Endothelial cell of umbilical vein (primary cell): ENCODE data around the gene TRMT10C. TPM values are rescaled to one million over a fixed set of nuclear protein-coding genes. Genes with fewer than 3 reads are reported as not detected.

Source experiments
- BruUV-seq: library from RNA; stranded (reverse); fragments of 400-500 nt; replicated peaks from 2 replicates; lab custom pipeline; 2021; lab: Mats Ljungman, UMichigan
- CTCF ChIA-PET: fragments of 300-600, 350-600 bp; sonication (Branson Sonifier 250); formaldehyde crosslinking; loops from one replicate; lab custom pipeline; 2021; ENCODE audit warnings: antibody characterized with exemption, inconsistent platforms; lab: Charles Lee
- POLR2A ChIA-PET: fragments of 300-600, 350-600 bp; sonication (Branson Sonifier 250); formaldehyde crosslinking; loops from one replicate; lab custom pipeline; 2021; ENCODE audit warnings: antibody characterized with exemption, inconsistent platforms; lab: Charles Lee
- DNase-seq: peaks from one replicate; pipeline ENCODE4 v3.0.0-alpha.2; 2011; ENCODE audit warnings: low read depth, low spot score
- FAIRE-seq: peaks from 2 replicates; lab custom pipeline; 2011; peaks lifted over from hg19 to GRCh38; lab: Jason Lieb, UNC
- H2AFZ ChIP-seq: 2 replicates; pipeline ENCODE4 v1.6.0; 2012; ENCODE audit warnings: low read depth, low read length, control low read depth, inconsistent platforms
- H3K27ac ChIP-seq: 2 replicates; pipeline ENCODE4 v1.5.1; 2011; ENCODE audit warnings: low read depth, mild to moderate bottlenecking, control low read depth, low read length, moderate library complexity; ENCODE audit not compliant: insufficient read depth
- H3K27me3 ChIP-seq, 2 experiments: 2 replicates each; pipeline versions ENCODE4 v1.6.0 to v1.6.1; 2011; ENCODE audit warnings: low read length in 2 of 2, mixed read lengths in 1 of 2; ENCODE audit not compliant: control insufficient read depth in 2 of 2, insufficient read depth in 2 of 2
- H3K36me3 ChIP-seq, 2 experiments: 2 replicates in 1 of 2; 3 replicates in 1 of 2; pipeline ENCODE4 v1.5.1; 2011; ENCODE audit warnings: low read length in 2 of 2, mild to moderate bottlenecking in 1 of 2, moderate library complexity in 1 of 2; ENCODE audit not compliant: control insufficient read depth in 2 of 2, insufficient read depth in 2 of 2; ENCODE audit errors: extremely low read depth in 1 of 2
- H3K4me1 ChIP-seq: 3 replicates; pipeline ENCODE4 v1.5.1; 2011; ENCODE audit warnings: mild to moderate bottlenecking, low read length; ENCODE audit not compliant: control insufficient read depth, insufficient read depth; ENCODE audit errors: extremely low read depth
- H3K4me2 ChIP-seq: 2 replicates; pipeline ENCODE4 v1.6.1; 2011; ENCODE audit warnings: low read length, control low read depth, mixed read lengths; ENCODE audit not compliant: insufficient read depth
- H3K4me3 ChIP-seq, 3 experiments: fragments of 200-600 bp in 1 of 3; sonication (generic), shearing (Covaris generic) in 1 of 3; replicated peaks in 1 of 3; 2 replicates each; pipeline ENCODE4 v1.5.1; 2011 to 2016; ENCODE audit warnings: control low read depth in 3 of 3, low read length in 3 of 3, mild to moderate bottlenecking in 2 of 3, inconsistent platforms in 1 of 3, low read depth in 1 of 3, moderate library complexity in 1 of 3; ENCODE audit not compliant: insufficient read depth in 1 of 3
- H3K79me2 ChIP-seq: 2 replicates; pipeline ENCODE4 v1.6.0; 2012; ENCODE audit warnings: low read length, inconsistent platforms; ENCODE audit not compliant: control insufficient read depth, insufficient read depth
- H3K9ac ChIP-seq: replicated peaks from 2 replicates; pipeline ENCODE3; 2011; ENCODE audit warnings: low read length, control low read depth; ENCODE audit not compliant: insufficient read depth; ENCODE audit errors: extremely low read depth
- H3K9me1 ChIP-seq: replicated peaks from 3 replicates; pipeline ENCODE4 v1.6.0; 2011; ENCODE audit warnings: mild to moderate bottlenecking, low read length; ENCODE audit not compliant: control insufficient read depth, insufficient read depth; ENCODE audit errors: extremely low read depth
- H3K9me3 ChIP-seq: replicated peaks from 2 replicates; pipeline ENCODE4 v1.5.1; 2012; ENCODE audit warnings: low read length, inconsistent platforms; ENCODE audit not compliant: control insufficient read depth, insufficient read depth
- H4K20me1 ChIP-seq: replicated peaks from 2 replicates; pipeline ENCODE3; 2011; ENCODE audit warnings: mild to moderate bottlenecking, low read length; ENCODE audit not compliant: control insufficient read depth, insufficient read depth; ENCODE audit errors: extremely low read depth
- CTCF ChIP-seq, 2 donors: IDR thresholded peaks; 1 replicate in 1 of 2; 2 replicates in 1 of 2; pipeline ENCODE4 v1.5.1; 2011; ENCODE audit warnings: low read length in 2 of 2, mild to moderate bottlenecking in 2 of 2, moderate library complexity in 2 of 2, control low read depth in 1 of 2, inconsistent platforms in 1 of 2, low read depth in 1 of 2; ENCODE audit not compliant: insufficient read depth in 1 of 2; ENCODE audit errors: extremely low read depth in 1 of 2
- EZH2 ChIP-seq: IDR thresholded peaks from 2 replicates; pipeline ENCODE4 v1.6.1; 2012; ENCODE audit warnings: borderline replicate concordance, low read depth, mild to moderate bottlenecking, moderate library complexity, low read length, inconsistent platforms; ENCODE audit not compliant: severe bottlenecking
- FOS ChIP-seq: IDR thresholded peaks from 2 replicates; pipeline ENCODE4 v1.6.1; 2011; ENCODE audit warnings: mild to moderate bottlenecking, low read length, moderate library complexity, borderline replicate concordance; ENCODE audit not compliant: insufficient read depth
- GATA2 ChIP-seq: IDR thresholded peaks from 2 replicates; pipeline ENCODE4 v1.7.0; 2011; ENCODE audit warnings: low read depth, mild to moderate bottlenecking, moderate library complexity, mixed read lengths, low read length; ENCODE audit not compliant: insufficient read length, insufficient read depth
- JUN ChIP-seq: IDR thresholded peaks from 2 replicates; pipeline ENCODE4 v1.6.1; 2011; ENCODE audit warnings: borderline replicate concordance, low read depth; ENCODE audit not compliant: insufficient read length, insufficient read depth
- MAX ChIP-seq: IDR thresholded peaks from 2 replicates; pipeline ENCODE4 v1.6.1; 2011; ENCODE audit not compliant: insufficient read depth, insufficient read length
- MYC ChIP-seq: IDR thresholded peaks from one replicate; pipeline ENCODE4 v1.6.1; 2011; ENCODE audit warnings: mild to moderate bottlenecking, low read depth, low read length
- POLR2A ChIP-seq: IDR thresholded peaks from 2 replicates; pipeline ENCODE4 v1.6.1; 2012; ENCODE audit warnings: low read depth, mild to moderate bottlenecking, control low read depth, low read length
- POLR2AphosphoS5 ChIP-seq: IDR thresholded peaks from 2 replicates; pipeline ENCODE4 v1.6.1; 2012; ENCODE audit warnings: low read depth, mild to moderate bottlenecking, control low read depth, low read length, moderate library complexity; ENCODE audit not compliant: insufficient read depth
- dilution Hi-C: fragments of 300-500 bp; cut with MboI; formaldehyde crosslinking; loops from one replicate; pipeline ENCODE4 v1.15.0; 2019; ENCODE audit warnings: low sequenced_read_pairs; ENCODE audit not compliant: extremely low pct_ligation_motif_present
- intact Hi-C: fragments of 100-400 bp; cut with micrococcal nuclease; formaldehyde crosslinking; loops from one replicate; pipeline ENCODE4 v1.10.0; 2022
- polyA plus RNA-seq, 4 experiments: library from polyadenylated mRNA; depleted of rRNA in 3 of 4; stranded (reverse) in 3 of 4; unstranded in 1 of 4; fragments of >200 nt; gene quantifications; 2 replicates each; pipeline versions ENCODE4 v1.2.1 to v1.2.3, GENCODE V29; 2011 to 2012; ENCODE audit warnings: missing spikeins in 1 of 4
- total RNA-seq: library from RNA; stranded (reverse); gene quantifications from 2 replicates; pipeline ENCODE4 v1.2.3, GENCODE V29; 2021

The TRMT10C gene
- total and polyA plus RNA-seq, 2 donors (not counting 3 experiments of a cell fraction or from before 2014, with no cell fraction given) = 16.6 to 28.0 TPM

- CTCF ChIA-PET = interaction anchor here (3.9 kb wide), 1 partner anchor 14 kb away, joined by 19 read pairs; the partner anchor contains the start of gene PCNP
- Histone ChIP-seq H3K27me3 (no peaks in the 10 kb centered on the region), H3K9me1 (no peaks in the 10 kb centered on the region), H3K4me1 (peaks cover 7% of the 10 kb centered on the region), H2AFZ (no peak overlapping the region), H4K20me1 (peaks cover 2% of the 10 kb centered on the region), H3K4me3 (no peak overlapping the region), H3K9me3 (no peaks in the 10 kb centered on the region), H3K4me2 (no peak overlapping the region), H3K79me2 (peaks cover 36% of the 10 kb centered on the region), H3K36me3 (peaks cover 3% of the 10 kb centered on the region in 2 experiments), H3K27ac (no peak overlapping the region), H3K9ac (no peak overlapping the region)
- BruUV-seq = no TSS peak
- DNase-seq = no peak
- dilution Hi-C loops (no loop called here), intact Hi-C loops (no loop called here)
- POLR2A ChIA-PET = no interaction called here
- TF ChIP-seq POLR2A = no peak
- TF ChIP-seq MYC = no peak
- TF ChIP-seq POLR2AphosphoS5 = no peak
- no peak for TF ChIP-seq JUN
- TF ChIP-seq MAX = no peak
- no peak for TF ChIP-seq GATA2
- no peak for TF ChIP-seq CTCF (IDR thresholded peaks at IDR 0.05; ENCODE audit: extremely low read depth in 1 of 2, insufficient read depth in 1 of 2, low read depth in 1 of 2, low read length in 2 of 2)
- no peak for TF ChIP-seq EZH2
- no peak for TF ChIP-seq FOS
- no peak for FAIRE-seq
These were observed 26.9 kb downstream of the TRMT10C start for GRCh38 chr3:101588616-101589015.
